NCI-H2196 treated with DMSO at 0.1 percent for 48 hours (cell line): ENCODE data around the gene FGF6.

Source experiments
- DNase-seq: peaks from one replicate; lab custom pipeline; 2025; ENCODE audit not compliant: unreplicated experiment; lab: John Stamatoyannopoulos, UW

The FGF6 gene

DNA sequence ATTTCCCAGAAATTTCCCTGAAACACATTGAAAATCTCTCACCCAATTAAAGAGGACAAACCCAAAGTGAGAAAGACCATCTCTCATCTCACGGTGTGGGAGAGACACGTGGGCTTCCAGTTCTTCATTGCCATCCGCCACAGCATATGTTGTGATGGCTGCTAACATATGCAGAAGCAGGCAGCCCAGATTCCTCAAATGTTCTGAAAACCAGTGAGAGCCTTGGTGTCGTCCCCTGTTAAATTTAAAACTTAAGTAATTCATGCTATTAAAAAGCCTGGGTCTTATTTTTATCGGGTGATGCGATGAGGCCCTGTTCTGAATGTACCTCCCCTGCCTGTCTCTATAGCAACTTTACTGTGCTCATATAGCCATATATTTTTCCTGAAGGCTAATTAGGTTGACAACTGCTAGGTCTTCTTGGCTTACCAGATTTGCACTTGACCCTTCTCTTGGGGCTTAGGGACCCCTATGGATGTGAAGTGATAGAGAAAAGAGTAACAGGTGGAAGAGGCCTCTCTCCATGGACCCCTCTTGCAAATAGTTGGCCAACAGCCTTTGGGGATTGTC, 2.8 kb upstream of the FGF6 start:
- no peak for DNase-seq

- DNase-seq = no peak
Measured at GRCh38 chr12:4447151-4447550, 1.5 kb upstream of the FGF6 start.

GRCh38 chr12:4446335-4446734, 720 bp upstream of the FGF6 start:
- DNase-seq = no peak

DNA sequence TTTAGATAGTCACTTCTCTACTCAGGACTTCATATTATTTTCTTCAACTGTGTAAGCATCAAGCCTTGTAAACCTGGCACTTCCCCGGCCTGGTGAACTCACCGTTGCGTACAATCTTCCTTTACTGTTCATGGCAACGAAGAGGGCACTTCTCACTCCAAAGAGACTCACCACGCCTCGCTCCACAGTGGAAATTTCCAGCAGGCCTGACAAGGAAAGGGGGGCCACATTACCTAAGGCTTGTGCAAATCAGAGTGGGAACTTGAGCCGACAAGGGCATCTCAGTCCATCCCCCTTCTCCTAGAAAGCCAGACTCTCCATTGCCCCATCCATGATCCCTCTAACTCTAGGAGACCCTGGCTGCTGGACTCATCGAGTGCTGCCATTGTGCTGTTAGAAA, 1.6 kb downstream of the FGF6 start:
- DNase-seq = no peak

DNA sequence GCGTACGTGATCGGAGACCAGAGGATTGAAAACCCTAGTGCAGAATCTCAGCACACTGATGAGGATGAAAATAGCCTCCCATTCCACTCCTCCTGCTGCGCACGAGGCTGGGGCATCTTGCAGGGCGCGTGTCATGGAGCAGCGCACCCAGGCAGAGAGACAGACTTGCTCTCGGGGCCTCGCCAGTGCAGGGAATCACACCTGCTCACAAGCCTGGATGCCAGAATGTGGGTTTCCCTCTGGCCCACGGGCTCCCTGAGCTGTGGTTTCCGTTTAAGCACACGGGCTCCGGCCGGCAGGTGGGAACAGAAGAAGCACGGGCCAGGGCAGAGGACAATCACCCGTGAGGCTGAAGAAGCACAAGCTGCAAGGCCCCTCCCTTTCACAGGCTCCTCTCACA, 2.0 kb downstream of the FGF6 start:
- no peak for DNase-seq

- DNase-seq = no peak
Measured at GRCh38 chr12:4441355-4442335, 4.0 kb downstream of the FGF6 start.

DNA sequence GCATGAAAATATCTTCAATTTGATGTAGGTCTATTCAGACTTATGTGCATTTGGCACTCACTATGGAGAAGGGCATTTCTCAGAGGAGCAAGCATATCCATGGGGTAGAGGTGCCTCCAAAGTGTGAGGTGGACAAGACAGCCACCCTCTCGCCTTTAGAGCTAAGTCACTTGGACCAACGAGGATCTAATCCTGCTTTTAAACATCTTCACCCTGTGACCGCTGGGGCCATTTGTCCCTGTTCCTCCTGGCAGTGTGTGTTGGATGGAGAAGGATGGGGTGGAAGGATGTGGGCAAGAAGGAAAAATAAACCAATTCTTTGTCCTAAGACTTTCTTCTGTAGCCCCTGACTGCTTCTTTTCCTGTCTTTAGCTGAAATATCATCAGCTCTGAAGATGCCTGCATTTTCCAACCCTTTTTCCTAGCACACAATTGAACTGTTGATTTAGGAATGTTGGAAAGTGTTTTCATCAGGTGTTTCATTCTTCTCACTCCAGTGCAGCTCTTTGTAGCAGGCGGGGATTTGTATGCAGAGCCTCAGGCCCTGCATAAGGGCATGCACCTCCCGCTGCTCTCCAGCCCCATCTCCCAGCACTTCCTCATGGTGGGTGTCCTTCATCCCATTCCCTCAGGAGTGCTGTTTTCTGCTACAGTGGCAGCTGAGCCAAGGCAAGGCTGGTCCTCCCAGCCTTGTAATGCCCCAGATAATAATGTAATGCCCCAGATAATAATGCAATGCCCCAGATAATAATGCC, 5.3 kb downstream of the FGF6 start:
- DNase-seq = no peak

DNA sequence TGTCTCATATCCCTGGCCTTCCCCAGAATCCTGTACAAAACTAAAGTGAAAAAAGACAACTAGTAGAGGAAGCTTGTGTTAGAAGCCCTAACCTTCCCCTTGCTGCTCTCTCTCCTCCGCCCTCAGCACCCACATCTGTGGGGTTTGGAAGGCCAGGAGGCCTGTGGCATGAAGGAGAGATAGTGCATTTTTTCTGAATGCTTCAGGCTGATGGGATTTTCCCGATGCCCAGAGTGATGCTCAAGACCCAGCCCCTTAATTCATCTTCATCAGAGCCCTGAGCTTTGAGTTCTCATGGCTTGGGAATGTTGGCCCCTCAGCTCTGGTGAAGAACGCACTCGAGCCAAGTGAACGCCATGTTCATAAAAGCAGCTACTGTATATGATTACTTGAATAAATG, 5.9 kb downstream of the FGF6 start:
- DNase-seq = no peak

- no peak for DNase-seq
Measured at GRCh38 chr12:4438834-4439596, 6.6 kb downstream of the FGF6 start.

GRCh38 chr12:4435537-4435936, 10.1 kb downstream of the FGF6 start:
- no peak for DNase-seq

- DNase-seq = no peak
Measured at GRCh38 chr12:4434706-4435425, 10.7 kb downstream of the FGF6 start.

GRCh38 chr12:4434301-4434700, 11.3 kb downstream of the FGF6 start:
- no peak for DNase-seq

DNA sequence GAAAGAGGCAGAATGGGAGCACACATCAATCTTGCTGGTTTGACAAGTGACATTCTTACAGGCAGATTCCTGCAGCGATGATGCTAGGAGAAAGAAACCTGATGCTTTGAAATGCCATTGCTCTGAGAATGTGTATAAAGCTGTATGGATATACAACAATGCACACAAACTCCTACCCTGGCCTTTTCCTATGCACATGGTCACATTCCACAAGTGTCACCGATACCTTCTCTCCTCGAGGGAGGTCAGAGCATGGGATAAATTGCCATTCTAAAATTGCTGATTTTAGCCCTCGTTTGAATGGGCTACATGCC, 11.9 kb downstream of the FGF6 start:
- DNase-seq = no peak

GRCh38 chr12:4432878-4433744, 12.5 kb downstream of the FGF6 start:
- DNase-seq = no peak

GRCh38 chr12:4431866-4432265, 13.7 kb downstream of the FGF6 start:
- DNase-seq = no peak

GRCh38 chr12:4431436-4431835, 14.2 kb downstream of the FGF6 start:
- no peak for DNase-seq

- DNase-seq = no peak
Measured at GRCh38 chr12:4424422-4424821, 21.2 kb downstream of the FGF6 start.

DNA sequence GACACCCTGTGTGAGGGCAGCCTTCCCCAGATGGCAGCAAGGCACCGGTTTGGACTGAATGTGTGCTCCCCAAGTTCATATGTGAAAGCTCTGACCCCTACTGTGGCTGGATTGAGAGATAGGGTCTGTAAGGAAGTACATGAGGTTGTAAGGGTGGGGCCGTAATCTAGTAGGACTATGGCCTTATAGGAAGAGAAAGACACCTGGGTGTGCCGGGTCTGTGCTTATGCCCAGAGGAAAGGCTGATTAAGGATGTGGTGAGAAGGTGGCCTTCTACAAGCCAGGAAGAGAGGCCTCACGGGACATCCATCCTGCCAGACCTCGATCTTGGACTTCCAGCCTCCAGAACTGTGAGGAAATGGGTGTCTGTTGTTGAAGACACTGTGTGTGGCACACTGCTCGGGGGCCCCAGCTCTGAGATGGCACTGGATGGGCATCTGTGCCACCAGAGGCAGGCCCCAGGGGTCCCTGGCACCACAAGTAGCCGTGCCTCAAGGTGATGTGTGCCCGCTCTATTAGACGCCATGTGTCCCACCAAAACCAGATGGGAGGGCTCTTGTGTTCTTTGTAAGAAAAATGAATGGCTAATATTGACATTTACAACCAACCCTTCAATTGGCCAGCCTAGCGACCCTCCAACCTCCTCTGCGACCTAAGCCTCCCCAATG, 22.0 kb downstream of the FGF6 start:
- DNase-seq = no peak

DNA sequence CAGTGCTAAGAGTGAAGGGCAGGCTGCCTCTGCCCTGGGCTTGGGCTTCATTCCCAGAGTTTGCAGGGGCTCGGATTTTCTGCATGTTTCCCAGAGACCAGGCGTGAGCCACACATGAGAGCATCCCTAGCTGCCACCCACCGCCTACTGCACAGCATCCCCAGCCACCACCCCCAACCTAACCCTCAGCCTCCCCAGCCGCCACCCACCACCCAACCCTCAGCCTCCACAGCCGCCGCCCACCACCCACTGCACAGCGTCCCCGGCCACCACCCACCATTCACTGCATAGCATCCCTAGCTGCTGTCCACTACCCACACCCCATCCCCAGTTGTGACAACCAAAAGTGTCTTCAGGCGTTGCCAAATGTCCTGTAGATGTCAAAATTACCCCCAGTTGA, 22.6 kb downstream of the FGF6 start:
- DNase-seq = no peak
